A673 (cell line): ENCODE measurements around the gene KEAP1. TPM values are rescaled to one million over a fixed set of nuclear protein-coding genes. Genes with fewer than 3 reads are reported as not detected.
"Not testable (repeated sequence)": the region's sequence is repeated elsewhere in the genome, so short reads cannot be mapped to it uniquely, and the experiment has no call there.

ENCODE experiments used
- BruUV-seq: library from RNA; stranded (reverse); fragments of 400-500 nt; replicated peaks from 2 replicates; lab custom pipeline; 2021; lab: Mats Ljungman, UMichigan
- CTCF ChIA-PET: fragments of 300-600 bp; sonication (Branson Sonifier 250); formaldehyde crosslinking; loops from one replicate; lab custom pipeline; 2022; ENCODE audit warnings: antibody characterized with exemption; lab: Charles Lee
- POLR2A ChIA-PET: fragments of 300-600 bp; sonication (Branson Sonifier 250); formaldehyde crosslinking; loops from one replicate; lab custom pipeline; 2022; ENCODE audit warnings: antibody characterized with exemption; ENCODE audit not compliant: low non-redundant PET; lab: Charles Lee
- DNase-seq: peaks from one replicate; pipeline ENCODE4 v3.0.0-alpha.2; 2015; ENCODE audit warnings: low spot score
- H3K27ac ChIP-seq: fragments of 200-600 bp; sonication (generic); 2 replicates; pipeline ENCODE4 v1.5.1; 2016; ENCODE audit warnings: mixed run types, low read depth, mild to moderate bottlenecking, mixed read lengths, antibody characterized with exemption, low read length; ENCODE audit not compliant: poor library complexity, severe bottlenecking
- H3K27me3 ChIP-seq: fragments of 200-600 bp; sonication (generic); replicated peaks from 2 replicates; pipeline ENCODE4 v1.6.1; 2017; ENCODE audit warnings: mixed run types, low read depth, mild to moderate bottlenecking, mixed read lengths, antibody characterized with exemption, low read length; ENCODE audit not compliant: insufficient read depth, poor library complexity
- H3K36me3 ChIP-seq: fragments of 200-600 bp; sonication (generic); 2 replicates; pipeline ENCODE4 v1.6.1; 2016; ENCODE audit warnings: mixed run types, mild to moderate bottlenecking, mixed read lengths, antibody characterized with exemption, low read length; ENCODE audit not compliant: insufficient read depth, poor library complexity, severe bottlenecking
- H3K4me1 ChIP-seq: fragments of 200-600 bp; sonication (generic); 2 replicates; pipeline ENCODE4 v1.6.1; 2017; ENCODE audit warnings: mixed run types, mild to moderate bottlenecking, mixed read lengths, antibody characterized with exemption, low read length; ENCODE audit not compliant: insufficient read depth, poor library complexity, severe bottlenecking
- H3K4me3 ChIP-seq: fragments of 200-600 bp; sonication (generic); 2 replicates; pipeline ENCODE4 v1.5.1; 2016; ENCODE audit warnings: low read depth, mixed run types, mild to moderate bottlenecking, mixed read lengths, low read length; ENCODE audit not compliant: poor library complexity, severe bottlenecking
- H3K9me3 ChIP-seq: fragments of 200-600 bp; sonication (generic); 2 replicates; pipeline ENCODE4 v1.6.1; 2016; ENCODE audit warnings: mixed run types, low read depth, mild to moderate bottlenecking, mixed read lengths, antibody characterized with exemption, low read length; ENCODE audit not compliant: poor library complexity, severe bottlenecking
- EZH2 ChIP-seq: fragments of 200-600 bp; sonication (generic); IDR thresholded peaks from 2 replicates; pipeline ENCODE4 v1.6.1; 2017; ENCODE audit warnings: borderline replicate concordance, low read depth, mild to moderate bottlenecking, mixed read lengths, antibody characterized with exemption, low read length; ENCODE audit not compliant: poor library complexity, severe bottlenecking
- intact Hi-C: fragments of 100-400 bp; cut with micrococcal nuclease; formaldehyde crosslinking; loops from one replicate; pipeline ENCODE4 v1.10.0; 2022; ENCODE audit not compliant: unreplicated experiment
- total RNA-seq: library from RNA; stranded (reverse); gene quantifications from 2 replicates; pipeline ENCODE4 v1.2.3, GENCODE V29; 2021
- TF ChIP-seq, protein P1 (sequence below): fragments of 300-800, 200-600 bp; sonication (generic); conservative IDR thresholded peaks from 2 replicates; pipeline ENCODE4 v1.5.1; 2017; ENCODE audit warnings: low read depth, mild to moderate bottlenecking, antibody characterized with exemption, low read length, moderate library complexity, mixed read lengths

KEAP1 gene
- total RNA-seq, 1 experiment from 2014 or later: 112 TPM

DNA sequence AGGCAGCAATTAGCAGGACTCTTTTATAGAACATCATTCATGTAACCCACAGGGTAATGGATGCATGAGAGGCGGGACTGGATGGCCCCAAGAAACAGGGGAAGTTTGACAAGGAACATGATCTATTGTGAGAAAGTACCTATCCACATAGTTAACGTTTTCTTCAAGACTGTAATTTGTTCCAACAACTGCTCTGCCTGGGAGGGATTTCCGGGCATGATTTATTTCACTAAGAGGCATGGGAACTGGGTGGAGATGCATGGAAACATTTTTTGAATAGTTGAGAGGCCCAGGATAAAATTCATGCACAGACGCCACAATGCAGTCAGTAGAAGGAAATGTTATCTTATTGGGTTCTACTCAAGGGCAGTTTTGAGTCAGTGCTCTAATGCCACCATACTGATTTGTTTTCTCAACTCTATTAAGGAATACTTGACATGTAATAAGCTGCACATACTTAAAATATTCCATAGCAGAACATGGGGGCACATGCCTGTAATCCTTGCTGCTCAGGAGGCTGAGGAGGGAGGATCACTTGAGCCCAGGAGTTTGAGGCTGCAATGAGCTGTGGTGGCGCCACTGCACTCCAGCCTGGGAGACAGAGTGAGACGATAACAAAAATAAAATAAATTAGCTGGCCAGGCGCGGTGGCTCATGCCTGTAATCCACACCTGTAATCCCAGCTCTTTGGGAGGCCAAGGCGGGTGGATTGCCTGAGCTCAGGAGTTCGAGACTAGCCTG lies 30.7 kb upstream of the KEAP1 start:
- TF ChIP-seq, protein P1, sequence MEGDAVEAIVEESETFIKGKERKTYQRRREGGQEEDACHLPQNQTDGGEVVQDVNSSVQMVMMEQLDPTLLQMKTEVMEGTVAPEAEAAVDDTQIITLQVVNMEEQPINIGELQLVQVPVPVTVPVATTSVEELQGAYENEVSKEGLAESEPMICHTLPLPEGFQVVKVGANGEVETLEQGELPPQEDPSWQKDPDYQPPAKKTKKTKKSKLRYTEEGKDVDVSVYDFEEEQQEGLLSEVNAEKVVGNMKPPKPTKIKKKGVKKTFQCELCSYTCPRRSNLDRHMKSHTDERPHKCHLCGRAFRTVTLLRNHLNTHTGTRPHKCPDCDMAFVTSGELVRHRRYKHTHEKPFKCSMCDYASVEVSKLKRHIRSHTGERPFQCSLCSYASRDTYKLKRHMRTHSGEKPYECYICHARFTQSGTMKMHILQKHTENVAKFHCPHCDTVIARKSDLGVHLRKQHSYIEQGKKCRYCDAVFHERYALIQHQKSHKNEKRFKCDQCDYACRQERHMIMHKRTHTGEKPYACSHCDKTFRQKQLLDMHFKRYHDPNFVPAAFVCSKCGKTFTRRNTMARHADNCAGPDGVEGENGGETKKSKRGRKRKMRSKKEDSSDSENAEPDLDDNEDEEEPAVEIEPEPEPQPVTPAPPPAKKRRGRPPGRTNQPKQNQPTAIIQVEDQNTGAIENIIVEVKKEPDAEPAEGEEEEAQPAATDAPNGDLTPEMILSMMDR: no peak
- no peak for TF ChIP-seq EZH2
- Histone ChIP-seq H3K27me3 (no peaks in the 10 kb centered on the region), H3K4me3 (no peak overlapping the region), H3K27ac (no peak overlapping the region), H3K4me1 (no peaks in the 10 kb centered on the region), H3K36me3 (no peaks in the 10 kb centered on the region), H3K9me3 (no peaks in the 10 kb centered on the region)
- ChIA-PET CTCF (no interaction called here), POLR2A (no interaction called here)
- BruUV-seq: no TSS peak
- DNase-seq: no peak
- intact Hi-C loops: no loop called here

DNA sequence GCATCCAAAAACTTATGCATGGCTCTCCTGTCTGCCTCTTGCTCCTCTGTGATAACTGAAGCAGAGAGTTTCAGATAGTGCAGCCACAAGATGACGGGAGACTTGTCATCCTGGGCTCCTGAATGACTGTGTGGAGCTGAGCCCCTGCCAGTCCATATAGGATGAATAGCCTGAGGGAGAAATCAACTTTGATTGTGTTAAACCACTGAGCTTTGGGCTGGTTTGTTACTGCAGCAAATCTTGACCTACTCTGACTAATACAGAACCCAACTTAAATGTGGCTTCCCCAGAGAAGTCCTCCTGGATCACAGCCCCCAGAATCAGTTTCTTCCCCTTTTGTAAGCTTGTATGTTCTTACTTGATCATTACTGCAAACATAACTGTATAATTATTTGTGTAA lies 29.3 kb upstream of the KEAP1 start:
- CTCF ChIA-PET: no interaction called here

DNA sequence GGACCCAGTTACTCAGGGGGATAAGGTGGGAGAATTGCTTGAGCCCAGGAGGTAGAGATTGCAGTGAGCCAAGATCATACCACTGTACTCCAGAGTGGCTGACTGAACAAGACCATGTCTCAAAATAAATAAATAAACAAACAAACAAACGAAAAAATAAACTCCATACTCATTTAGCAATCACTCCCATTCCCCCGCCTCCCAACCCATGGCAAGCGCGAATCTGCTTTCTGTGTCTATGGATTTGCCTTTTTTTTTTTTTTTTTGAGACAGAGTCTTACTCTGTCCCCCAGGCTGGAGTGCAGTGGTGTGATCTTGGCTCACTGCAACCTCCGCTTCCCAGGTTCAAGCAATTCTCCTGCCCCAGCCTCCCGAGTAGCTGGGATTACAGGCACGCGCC lies 23.7 kb upstream of the KEAP1 start:
- CTCF ChIA-PET, intact Hi-C loops, H3K4me3 ChIP-seq, H3K4me1 ChIP-seq, BruUV-seq, POLR2A ChIA-PET, DNase-seq, H3K36me3 ChIP-seq, H3K27ac ChIP-seq, H3K27me3 ChIP-seq, H3K9me3 ChIP-seq: not testable (repeated sequence)

More for the DNA sequence above, 29.3 kb upstream of the KEAP1 start:
- DNase-seq: no peak
- no peaks in the 10 kb centered on the region for H3K9me3 ChIP-seq
- no peak overlapping the region for H3K27ac ChIP-seq
- BruUV-seq: no TSS peak
- H3K36me3 ChIP-seq: no peaks in the 10 kb centered on the region
- H3K4me3 ChIP-seq: no peak overlapping the region
- intact Hi-C loops: no loop called here
- H3K4me1 ChIP-seq: no peaks in the 10 kb centered on the region
- no peaks in the 10 kb centered on the region for H3K27me3 ChIP-seq
- POLR2A ChIA-PET: no interaction called here
- TF ChIP-seq, protein P1: no peak
- no peak for TF ChIP-seq EZH2

DNA sequence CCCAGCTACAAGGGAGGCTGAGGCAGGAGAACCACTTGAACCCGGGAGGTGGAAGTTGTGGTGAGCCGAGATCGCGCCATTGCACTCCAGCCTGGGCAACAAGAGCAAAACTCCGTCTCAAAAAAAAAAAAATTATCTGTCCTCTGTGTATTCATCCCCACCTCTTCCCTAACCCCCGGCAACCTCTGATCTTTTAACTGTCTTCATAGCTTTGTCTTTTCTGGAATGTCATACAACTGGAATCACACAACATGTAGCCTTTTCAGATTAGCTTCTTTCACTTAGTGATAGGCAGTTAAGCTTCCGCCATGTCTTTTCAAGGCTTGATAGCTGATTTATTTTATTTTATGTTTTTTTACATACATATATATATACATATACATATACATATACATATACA lies 22.5 kb upstream of the KEAP1 start:
- POLR2A ChIA-PET: no interaction called here
- TF ChIP-seq, protein P1: no peak
- TF ChIP-seq EZH2: no peak
- Histone ChIP-seq H3K4me1 (no peaks in the 10 kb centered on the region), H3K27me3 (no peaks in the 10 kb centered on the region), H3K27ac (no peak overlapping the region), H3K9me3 (no peaks in the 10 kb centered on the region), H3K36me3 (no peaks in the 10 kb centered on the region), H3K4me3 (no peak overlapping the region)
- intact Hi-C loops: no loop called here
- DNase-seq: no peak
- BruUV-seq: no TSS peak
- CTCF ChIA-PET: no interaction called here
